ENCODE measurements around the gene KLHL21. TPM values are rescaled to one million over a fixed set of nuclear protein-coding genes. Genes with fewer than 3 reads are reported as not detected.

The KLHL21 gene
- total RNA-seq = 10 to 100 TPM; 24.1 to 39.6 (median 34.4) TPM
- polyA plus RNA-seq = 10 to 100 TPM; 14.4 to 40.4 TPM
- long read RNA-seq, donor 1, full-length matches to known transcripts = 16 of 63 reads
- long read RNA-seq, donor 1, partial matches to known transcripts = 7 of 63 reads
- long read RNA-seq, donor 1, other reads (novel, unspliced or antisense) = 40 of 63 reads
- long read RNA-seq, donor 2, full-length matches to known transcripts = 12 of 12 reads
- long read RNA-seq, donor 2, partial matches to known transcripts = 0 of 12 reads
- long read RNA-seq, donor 2, other reads (novel, unspliced or antisense) = 0 of 12 reads
- long read RNA-seq, donor 3, full-length matches to known transcripts = 128 of 168 reads
- long read RNA-seq, donor 3, partial matches to known transcripts = 33 of 168 reads
- long read RNA-seq, donor 3, other reads (novel, unspliced or antisense) = 7 of 168 reads

- peak within 1 kb of the TSS; percentile 98 to 99 for H3K27ac ChIP-seq
- no peaks in the 10 kb centered on the region for H3K27me3 ChIP-seq
- DNase-seq = peak; percentile 91 to 93 (median 92)
- intact Hi-C loops (cut with DNase I) = no loop called here
- peak; percentile 92 for TF ChIP-seq POLR2A (IDR thresholded peaks at IDR 0.05)
- TF ChIP-seq EP300 (IDR thresholded peaks at IDR 0.05) = no peak
- TF ChIP-seq CTCF (IDR thresholded peaks at IDR 0.05) = no peak
- H3K4me3 ChIP-seq = peak within 1 kb of the TSS; percentile 45
- H3K9me3 ChIP-seq = no peaks in the 10 kb centered on the region
- H3K4me1 ChIP-seq (ENCODE audit: insufficient read depth) = peaks cover 15% of the 10 kb centered on the region
- H3K36me3 ChIP-seq = no peaks in the 10 kb centered on the region
- WGBS, 3 donors = 0 to 1% (median 1%) methylated on average over 29 to 83 of the region's 84 CpGs
These were observed at the start of gene KLHL21 for GRCh38 chr1:6602669-6603237. TSS of gene KLHL21 (minus strand) at chr1:6602869. CDS start at chr1:6602817, 52 bp downstream.

- intact Hi-C loops (cut with DNase I) = no loop called here
- Histone ChIP-seq H3K36me3 (no peaks in the 10 kb centered on the region), H3K4me3 (no peak overlapping the region), H3K9me3 (no peaks in the 10 kb centered on the region), H3K27ac (no peak overlapping the region), H3K27me3 (no peaks in the 10 kb centered on the region), H3K4me1 (ENCODE audit: insufficient read depth) (no peaks in the 10 kb centered on the region)
- 56 to 83% (median 63%) methylated on average over 17 of the region's 17 CpGs for WGBS, 3 donors
- DNase-seq = no peak
- TF ChIP-seq CTCF (IDR thresholded peaks at IDR 0.05) (no peak), EP300 (IDR thresholded peaks at IDR 0.05) (no peak), POLR2A (IDR thresholded peaks at IDR 0.05) (no peak)
These were observed 49.2 kb upstream of the KLHL21 start for GRCh38 chr1:6651909-6652308.

GRCh38 chr1:6648556-6648955 is 45.9 kb upstream of the KLHL21 start:
- Histone ChIP-seq H3K9me3 (no peaks in the 10 kb centered on the region), H3K27ac (no peak overlapping the region), H3K4me3 (no peak overlapping the region), H3K27me3 (no peaks in the 10 kb centered on the region), H3K4me1 (ENCODE audit: insufficient read depth) (no peaks in the 10 kb centered on the region), H3K36me3 (no peaks in the 10 kb centered on the region)
- no peak for DNase-seq
- intact Hi-C loops (cut with DNase I) = loop anchor here in 3 of 4 donors (5.0 to 10.0 kb wide), 3 partner anchors 84 to 164 kb away; no protein-coding TSS in a partner anchor
- WGBS, 3 donors = 88 to 93% (median 91%) methylated on average over 6 of the region's 6 CpGs
- no peak for TF ChIP-seq CTCF (IDR thresholded peaks at IDR 0.05)
- TF ChIP-seq POLR2A (IDR thresholded peaks at IDR 0.05) = no peak
- no peak for TF ChIP-seq EP300 (IDR thresholded peaks at IDR 0.05)

- Histone ChIP-seq H3K27me3 (no peaks in the 10 kb centered on the region), H3K27ac (no peak overlapping the region), H3K9me3 (no peaks in the 10 kb centered on the region), H3K4me1 (ENCODE audit: insufficient read depth) (no peaks in the 10 kb centered on the region), H3K36me3 (no peaks in the 10 kb centered on the region), H3K4me3 (no peak overlapping the region)
- intact Hi-C loops (cut with DNase I) = loop anchor here in 3 of 4 donors (5.0 to 10.0 kb wide), 3 partner anchors 82 to 162 kb away; no protein-coding TSS in a partner anchor
- peak in 1 of 5 donors; percentile 40 for DNase-seq
- 50 to 55% (median 54%) methylated on average over 10 of the region's 10 CpGs for WGBS, 3 donors
- no peak for TF ChIP-seq EP300 (IDR thresholded peaks at IDR 0.05)
- TF ChIP-seq CTCF (IDR thresholded peaks at IDR 0.05) = peak; percentile 26 to 68 (median 50)
- no peak for TF ChIP-seq POLR2A (IDR thresholded peaks at IDR 0.05)
These were observed 44.0 kb upstream of the KLHL21 start for GRCh38 chr1:6646499-6647148.

Measured in ovary (tissue), 10 donors.